T-helper 2 cell (primary cell): ENCODE data around the gene PIK3R5.
A peak's percentile ranks its signal among the peaks of the same experiment; 100 is the strongest.
"Not testable (repeated sequence)": the region's sequence is repeated elsewhere in the genome, so short reads cannot be mapped to it uniquely, and the experiment has no call there.

Experiments
- DNase-seq, 5 experiments: peaks; one replicate each; pipeline versions ENCODE4 v3.0.0 to v3.0.0-alpha.2; 2012 to 2022
- total RNA-seq, 2 donors: gene quantifications; one replicate each; lab custom pipeline; 2026; lab: John Stamatoyannopoulos, UW

The PIK3R5 gene, protein sequence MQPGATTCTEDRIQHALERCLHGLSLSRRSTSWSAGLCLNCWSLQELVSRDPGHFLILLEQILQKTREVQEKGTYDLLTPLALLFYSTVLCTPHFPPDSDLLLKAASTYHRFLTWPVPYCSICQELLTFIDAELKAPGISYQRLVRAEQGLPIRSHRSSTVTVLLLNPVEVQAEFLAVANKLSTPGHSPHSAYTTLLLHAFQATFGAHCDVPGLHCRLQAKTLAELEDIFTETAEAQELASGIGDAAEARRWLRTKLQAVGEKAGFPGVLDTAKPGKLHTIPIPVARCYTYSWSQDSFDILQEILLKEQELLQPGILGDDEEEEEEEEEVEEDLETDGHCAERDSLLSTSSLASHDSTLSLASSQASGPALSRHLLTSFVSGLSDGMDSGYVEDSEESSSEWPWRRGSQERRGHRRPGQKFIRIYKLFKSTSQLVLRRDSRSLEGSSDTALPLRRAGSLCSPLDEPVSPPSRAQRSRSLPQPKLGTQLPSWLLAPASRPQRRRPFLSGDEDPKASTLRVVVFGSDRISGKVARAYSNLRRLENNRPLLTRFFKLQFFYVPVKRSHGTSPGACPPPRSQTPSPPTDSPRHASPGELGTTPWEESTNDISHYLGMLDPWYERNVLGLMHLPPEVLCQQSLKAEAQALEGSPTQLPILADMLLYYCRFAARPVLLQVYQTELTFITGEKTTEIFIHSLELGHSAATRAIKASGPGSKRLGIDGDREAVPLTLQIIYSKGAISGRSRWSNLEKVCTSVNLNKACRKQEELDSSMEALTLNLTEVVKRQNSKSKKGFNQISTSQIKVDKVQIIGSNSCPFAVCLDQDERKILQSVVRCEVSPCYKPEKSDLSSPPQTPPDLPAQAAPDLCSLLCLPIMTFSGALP
- 245 to 267 reads per million in 2 donors for total RNA-seq

DNA sequence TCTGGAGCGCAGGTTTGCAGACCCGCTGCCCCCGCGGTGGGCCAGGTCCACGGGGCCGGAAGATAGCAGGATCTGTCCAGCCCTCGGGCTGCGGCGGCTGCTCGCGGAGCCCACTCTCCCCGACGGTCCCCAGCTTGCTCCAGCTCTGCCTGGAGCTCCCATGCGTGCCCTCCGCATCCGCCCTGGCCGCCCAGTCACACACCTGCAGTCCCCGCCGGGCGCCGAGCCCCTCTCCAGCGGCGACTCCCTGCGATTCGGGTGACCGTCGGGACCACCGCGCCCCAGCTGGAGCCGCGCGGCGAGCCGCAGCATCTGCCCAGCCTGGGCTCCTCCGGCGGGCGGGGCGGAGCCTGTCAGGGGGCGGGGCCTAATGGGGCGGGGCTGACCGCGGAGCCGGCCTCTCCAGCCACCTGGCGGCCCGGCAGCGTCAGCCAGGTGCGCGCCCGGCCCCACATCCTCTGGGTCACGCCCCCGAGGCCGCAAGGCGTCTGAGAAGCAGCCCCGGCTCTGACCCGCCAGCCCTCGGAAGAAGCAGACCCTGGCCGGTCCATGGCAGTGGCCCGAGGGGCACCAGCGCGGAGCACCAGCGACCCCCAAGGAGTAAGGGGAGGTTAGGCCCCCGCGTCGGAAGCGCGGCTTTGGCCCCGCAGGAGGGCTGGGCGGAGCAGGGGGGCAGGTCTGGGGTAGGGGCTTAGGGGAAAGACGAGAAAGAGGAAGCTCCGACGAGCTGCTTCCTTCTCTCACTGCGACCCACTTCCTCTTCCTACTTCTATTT, at the start of gene PIK3R5:
Gene PIK3R5, minus strand, starts transcription at position 314 of the 775 bp plus-strand sequence. CDS start 54,213 bp downstream, outside the sequence.
- peak; percentile 72 to 82 (median 77) for DNase-seq

DNA sequence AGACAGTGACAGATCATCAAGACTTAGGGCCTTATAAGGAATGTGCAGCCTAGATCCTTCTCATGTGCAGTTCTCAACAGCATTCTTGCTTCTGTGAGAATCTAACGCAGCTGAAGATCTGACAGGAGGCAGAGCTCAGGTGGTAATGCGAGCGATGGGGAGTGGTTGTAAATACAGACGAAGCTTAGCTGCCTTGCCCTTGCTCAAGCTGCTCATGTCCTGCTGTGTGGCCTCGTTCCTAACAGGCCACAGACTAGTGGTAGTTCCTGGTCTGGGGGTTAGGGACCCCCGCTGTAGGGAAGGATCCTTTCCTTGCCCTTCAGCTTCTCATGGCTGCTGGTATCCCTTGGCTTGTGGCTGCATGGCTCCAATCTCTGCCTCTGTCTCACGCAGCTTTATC, 45.5 kb upstream of the PIK3R5 start:
- DNase-seq: no peak

DNA sequence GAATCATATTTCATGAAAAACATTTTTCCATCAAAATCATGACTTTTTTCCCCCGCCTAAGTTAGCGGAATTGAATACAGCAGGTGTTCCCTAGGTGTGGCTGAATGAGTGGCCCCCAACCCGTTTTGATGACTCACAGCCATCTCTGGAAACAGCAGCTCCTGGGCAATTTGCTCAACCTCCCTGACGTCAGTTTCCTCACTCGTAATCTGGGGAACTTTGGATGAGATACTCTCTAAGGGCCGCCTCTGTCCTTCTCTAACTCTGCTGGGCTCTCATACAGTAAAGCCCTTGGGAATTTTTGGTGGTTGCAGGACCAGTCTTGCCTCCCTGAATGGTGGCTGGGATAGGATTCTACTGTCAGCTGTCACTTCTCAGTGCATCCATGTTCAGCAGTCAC, 44.2 kb upstream of the PIK3R5 start:
- DNase-seq: no peak

DNA sequence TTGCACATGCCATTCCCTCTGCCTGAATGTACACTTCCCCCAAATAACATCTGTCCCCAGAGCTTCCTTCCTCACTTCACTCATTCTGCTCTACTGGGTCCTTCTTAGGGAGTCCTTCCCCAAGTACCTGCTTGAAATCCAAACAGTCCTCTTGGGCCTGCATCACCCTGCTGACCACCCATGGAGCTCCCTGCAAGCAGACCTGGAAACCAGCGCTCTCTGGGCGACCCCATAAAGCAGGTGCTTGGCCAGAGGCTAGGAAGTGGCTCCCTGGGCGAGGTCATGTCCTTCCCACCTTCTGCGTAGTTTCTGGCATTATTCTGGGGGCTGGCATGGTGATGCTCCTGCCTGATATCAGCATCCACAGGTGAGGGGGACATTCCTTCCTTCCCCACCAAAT, 43.6 kb upstream of the PIK3R5 start:
- DNase-seq: no peak

DNA sequence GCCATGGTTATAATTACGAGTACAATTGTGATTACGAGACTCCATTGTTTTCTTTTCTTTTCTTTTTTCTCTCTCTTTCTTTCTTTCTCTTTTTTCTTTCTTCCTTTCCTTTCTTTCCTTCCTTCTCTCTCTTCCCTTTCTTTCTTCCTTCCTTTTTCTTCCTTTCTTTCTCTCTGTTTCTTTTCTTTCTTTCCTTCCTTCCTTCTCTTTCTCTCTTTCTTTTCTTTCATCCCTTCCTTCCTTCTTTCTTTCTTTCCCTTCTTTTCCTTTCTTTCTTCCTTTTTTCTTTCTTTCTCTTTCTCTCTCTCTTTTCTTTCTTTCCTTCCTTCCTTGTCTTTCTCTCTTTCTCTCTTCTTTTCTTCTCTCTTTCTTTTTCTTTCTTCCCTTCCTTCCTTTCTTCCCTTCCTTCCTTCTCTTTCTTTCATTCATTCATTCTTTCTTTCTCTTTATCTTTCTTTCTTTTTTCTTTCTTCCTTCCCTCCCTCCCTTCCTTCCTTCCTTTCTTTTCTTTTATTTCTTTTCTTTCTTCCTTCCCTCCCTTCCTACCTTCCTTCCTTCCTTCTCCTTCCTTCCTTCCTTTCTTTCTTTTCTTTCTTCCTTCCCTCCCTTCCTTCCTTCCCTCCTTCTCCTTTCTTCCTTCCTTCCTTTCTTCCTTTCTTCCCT, 41.7 kb upstream of the PIK3R5 start:
- no peak for DNase-seq

DNA sequence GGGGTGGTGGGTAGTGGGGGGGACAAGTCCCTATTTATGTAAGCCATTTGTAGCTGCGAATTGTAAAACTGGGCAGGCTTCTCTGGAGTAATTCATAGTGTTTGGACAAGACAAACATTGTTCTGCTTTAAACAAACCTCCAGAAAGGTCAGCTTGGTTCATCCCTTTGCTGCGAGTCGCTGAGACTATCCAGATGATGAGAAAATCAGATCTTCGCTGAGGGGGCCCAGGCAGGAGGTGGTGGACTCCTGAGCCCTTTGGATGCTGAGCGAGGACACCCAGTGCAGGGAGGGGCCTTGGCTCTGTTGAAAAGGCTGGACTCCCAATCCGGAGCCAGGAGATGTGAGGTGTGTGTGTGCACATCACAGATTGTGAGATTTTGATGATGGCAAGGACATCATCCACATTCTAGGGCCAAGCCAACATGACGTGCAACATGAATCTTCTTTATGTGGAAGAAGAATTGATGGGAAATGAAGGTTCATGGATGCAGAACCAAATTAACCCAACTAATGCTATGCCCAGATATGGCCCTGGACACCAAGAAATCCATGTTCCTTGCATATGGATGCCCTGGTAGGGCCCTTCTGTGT, 40.8 kb upstream of the PIK3R5 start:
- DNase-seq: no peak

DNA sequence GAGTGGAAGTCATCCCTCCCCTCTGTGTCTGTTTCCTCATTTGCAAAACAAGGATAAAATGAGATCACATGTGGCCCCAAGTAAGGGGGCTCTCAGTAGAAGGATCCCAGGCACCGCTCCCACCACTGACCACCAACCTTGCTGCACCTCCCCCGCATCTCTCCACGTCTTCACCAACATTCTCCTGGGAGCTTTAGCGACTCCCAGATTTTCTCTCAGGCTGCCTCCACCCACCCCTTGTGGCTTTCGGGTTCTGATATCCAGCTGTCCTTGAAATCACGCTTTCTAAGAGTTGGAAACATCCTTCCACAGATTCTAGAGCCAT, 39.4 kb upstream of the PIK3R5 start:
- DNase-seq: no peak

DNA sequence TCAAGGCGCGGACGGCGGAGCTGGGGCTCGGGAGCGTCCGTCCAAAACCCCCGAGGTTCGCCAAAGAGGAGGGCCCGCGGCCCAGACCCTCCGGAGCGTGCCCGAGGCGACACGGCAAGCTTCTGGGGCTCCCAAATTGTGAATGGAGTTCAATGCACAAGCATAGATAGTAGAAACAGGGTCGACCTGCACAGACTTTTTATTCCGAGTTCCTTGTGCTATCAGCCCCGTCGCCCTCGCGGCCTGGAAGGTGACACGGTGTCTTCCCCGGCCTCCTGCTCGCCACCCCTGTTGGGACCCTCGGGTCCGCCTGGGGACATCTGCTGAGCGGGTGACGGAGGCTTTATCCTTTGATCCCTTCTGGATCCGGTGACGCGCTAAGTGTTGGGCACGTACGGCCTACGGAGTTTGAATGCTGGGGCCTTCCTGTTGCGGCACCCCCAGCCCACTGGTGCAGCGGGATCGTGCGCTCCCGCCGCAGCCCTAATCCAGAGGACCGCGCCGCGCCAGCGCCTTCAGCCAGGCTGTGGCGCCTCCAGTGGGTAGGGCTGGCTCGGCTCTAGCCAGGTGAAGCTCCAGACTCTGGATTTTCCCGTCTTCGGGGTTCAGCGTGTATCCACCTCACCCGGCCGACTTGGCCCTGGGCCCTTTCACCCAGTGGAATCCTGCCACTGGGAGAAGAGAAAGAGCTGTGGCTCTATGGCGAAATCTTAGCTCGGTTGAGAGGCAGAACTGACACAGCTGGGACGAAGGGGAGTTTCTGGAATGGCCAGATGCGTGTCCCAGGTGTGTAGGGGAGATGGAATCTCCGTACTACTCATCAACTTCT, 38.8 kb upstream of the PIK3R5 start:
- DNase-seq: no peak

DNA sequence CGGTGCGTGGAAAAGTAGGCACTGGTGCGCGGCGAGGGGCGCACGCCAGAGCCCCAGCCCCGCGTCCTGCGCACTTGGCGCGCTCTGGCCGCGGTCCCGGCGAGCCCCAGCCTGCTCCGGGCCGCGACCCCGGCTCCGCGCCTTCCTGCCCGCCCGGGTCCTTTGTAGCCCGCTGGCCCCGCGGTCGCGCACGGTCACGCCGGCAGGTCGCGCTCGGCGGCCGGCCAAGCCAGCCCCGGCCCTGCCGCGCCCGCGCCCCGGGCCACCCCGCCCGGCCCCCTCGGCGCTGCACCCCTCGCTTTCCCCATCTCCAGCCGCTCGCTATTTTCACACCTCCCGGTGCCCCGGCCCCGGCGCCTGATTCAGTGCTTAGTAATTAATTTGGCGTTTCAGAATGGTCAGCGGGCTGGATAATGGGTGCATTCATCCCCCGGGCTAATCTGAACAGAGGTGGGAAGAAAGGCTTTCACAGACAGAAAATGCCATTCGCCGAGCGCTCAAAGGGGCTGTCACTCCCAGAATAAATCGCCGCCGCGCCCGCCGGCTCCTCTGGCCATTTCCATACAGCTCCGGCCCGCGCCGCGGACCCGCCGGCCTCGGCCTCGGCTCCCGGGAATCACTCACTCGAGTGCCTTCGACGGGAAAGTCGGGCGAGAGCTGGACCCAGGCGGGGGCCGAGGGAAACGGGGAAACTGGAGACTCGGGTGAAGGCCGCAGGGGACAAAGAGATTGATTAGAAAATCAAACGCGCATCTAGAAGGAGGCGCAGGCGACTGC, 38.0 kb upstream of the PIK3R5 start:
- no peak for DNase-seq

DNA sequence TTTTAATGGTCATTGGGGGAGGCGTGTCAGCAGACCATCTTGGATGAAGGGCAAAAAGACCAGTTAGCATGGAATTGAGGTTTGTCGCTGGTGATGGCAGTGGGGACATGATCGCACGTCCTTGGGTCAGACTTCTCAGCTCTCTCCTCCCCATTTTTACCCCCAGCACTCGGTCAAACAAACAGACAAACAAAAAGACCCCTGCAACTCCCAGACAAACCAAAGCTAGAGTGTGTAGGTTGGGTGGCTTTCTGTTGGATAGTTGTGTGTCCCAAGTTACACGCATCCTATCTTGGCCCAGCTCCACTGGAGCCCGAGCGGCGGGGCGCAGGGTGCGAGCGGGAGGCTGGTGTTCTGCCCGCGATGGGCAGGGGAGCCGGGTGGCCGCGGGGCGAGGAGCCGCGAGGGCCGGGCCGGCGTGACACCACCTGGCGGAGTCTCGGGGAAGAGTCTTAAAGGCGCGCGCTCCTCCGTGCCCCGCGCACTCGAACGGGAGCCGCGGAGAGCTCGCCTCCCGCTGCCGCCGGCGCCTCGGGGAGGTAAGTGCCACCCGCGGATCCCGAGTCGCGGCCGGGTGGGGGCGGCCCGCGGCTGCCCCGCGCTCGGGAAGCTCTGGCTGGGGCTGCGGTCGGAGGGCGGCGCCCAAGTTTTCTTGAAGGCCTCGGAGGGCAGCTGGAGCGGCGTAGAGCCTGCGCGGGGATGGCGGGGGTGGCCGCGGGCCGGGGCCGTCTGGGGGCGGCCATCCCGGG, 37.3 kb upstream of the PIK3R5 start:
- peak in 1 of 5 experiments; percentile 26 for DNase-seq

DNA sequence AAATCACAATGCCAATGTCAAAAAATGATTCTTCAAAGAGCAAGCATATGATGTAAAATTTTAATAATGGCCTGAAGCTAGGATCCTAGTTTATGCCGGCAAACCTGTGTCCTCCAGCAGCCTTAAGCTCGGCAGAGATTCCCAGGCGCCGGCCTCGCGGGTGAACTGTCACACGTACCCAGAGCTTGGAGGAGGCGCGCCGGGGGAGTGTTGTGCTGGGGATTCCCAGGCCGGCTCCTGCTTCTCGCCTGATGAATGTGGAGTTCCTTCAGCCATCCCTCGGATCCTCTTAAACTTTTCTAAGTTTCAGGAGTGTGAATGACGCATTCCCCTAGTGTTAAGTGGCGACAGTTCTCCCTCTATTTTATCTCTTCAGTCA, 36.7 kb upstream of the PIK3R5 start:
- DNase-seq: no peak

DNA sequence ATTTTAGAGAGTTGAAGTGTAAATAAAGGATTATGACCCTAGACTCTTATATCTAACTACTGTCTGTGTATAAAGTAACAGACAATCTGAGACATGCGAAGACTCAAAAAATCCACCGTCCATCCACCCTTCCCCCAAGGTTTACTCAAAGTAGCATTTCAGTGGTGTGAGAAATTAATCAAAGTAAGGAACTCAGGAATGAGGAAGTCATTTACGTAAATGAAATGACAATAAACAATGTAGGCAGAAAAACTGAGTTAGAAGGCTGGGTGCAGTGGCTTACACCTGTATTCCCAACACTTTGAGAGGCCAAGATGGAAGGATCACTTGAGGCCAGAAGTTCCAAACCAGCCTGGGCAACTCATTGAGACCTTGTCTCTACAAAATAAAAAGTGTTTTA, 36.1 kb upstream of the PIK3R5 start:
- no peak for DNase-seq

DNA sequence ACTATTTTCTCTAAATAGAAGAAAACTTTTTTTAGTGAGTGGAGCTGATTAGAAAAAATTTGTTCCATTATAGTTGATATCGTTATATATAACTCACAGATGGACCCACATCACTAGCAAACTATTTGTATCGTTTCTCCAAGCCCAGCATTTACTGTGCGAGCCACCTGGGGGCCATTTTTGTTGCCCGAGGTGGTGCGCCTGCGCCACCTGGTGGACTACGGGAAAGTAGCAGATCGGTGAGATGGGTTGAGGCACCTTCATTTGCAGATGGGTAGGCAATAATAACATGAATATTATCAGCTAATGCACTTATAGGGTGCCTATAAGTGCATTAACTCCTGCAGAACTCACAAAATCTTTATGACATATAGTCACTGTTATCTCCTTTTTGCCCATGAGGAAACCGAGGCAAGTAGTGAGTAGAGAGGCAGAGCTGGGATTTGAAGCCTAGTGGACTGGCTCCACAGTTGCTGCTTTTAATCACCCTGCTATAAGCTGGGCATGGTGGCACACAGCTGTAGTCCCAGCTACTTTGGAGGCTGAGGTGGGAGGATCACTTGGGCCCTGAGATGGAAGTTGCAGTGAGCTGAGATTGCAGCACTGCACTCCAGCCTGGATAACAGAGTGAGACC, 32.6 kb upstream of the PIK3R5 start:
- DNase-seq: peak; percentile 56 to 71 (median 68)

DNA sequence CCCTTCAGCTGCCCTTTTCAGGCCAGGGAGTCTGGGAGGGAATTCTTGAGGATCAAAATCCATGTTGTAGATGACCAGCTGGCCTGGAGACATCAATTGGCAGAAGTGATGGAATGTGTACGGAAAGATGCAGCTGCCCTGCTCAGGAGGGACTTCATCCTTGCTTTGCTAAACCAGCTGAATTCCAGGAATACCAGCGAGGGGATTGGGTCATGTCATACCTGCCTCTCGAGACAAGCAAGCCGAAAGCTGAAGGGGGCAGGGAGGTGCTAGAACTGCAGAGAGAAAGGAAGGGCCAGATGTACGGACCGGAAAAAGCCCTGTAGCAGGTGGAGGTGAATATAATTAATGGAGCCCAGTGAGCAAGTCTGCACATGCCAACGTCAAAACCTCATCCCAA, 30.2 kb upstream of the PIK3R5 start:
- no peak for DNase-seq

DNA sequence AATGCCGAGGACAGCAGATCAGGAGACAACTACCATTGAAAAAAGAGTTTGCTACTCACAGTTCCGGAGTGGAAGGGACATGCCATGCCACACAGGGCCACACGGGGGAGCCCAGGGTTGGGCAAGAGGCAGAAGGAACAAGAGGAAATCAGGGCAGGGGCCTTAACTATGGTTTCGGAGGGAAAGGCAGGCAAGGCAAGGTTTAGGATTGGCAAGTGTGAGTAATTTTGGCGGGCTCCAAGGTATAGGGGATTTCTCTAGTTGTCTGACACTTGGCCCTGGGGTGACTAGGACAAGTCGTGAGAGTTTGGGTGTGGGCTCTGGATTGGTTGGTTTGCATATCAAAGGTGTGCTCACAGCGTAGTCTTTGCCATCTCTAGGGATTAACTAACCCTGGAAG, 28.8 kb upstream of the PIK3R5 start:
- DNase-seq: peak in 4 of 5 experiments; percentile 21 to 58 (median 33)

DNA sequence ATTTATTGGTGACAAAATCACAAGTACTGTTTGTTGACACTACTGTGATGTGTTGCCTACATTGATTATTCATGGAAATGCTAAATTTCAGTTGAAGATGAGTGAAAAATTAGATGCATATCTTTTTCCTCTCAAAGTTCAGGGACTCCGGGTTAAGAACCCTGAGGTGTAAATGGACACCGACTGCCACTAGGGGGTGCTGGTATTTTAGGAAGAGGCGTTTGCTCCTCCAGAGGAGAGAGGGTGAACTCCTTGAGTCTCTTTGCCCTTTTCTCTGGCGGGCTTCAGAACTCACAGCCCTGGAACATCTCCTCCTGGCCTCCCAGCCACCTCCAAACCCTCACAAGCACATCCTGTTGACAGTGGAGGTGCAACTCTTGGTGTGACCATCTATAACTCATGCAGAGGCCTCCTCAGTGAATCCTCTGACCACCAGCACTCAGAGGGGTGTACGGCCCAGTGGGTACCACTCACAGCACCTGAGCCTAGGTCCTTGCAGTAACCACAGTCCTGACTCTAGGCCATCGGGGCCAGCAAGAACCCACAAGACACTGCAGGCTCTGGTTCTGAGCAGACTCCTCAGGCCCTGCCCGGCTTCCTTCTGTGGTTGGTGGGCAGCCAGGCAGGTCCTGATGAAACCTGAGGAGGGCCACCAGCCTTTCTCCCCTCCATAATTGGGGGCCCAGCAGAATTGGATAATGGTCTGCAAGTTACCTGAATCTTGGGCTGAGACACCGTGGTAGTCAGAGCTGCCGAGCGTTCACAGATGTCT, 26.2 kb upstream of the PIK3R5 start:
- peak in 4 of 5 experiments; percentile 35 to 65 (median 46) for DNase-seq

DNA sequence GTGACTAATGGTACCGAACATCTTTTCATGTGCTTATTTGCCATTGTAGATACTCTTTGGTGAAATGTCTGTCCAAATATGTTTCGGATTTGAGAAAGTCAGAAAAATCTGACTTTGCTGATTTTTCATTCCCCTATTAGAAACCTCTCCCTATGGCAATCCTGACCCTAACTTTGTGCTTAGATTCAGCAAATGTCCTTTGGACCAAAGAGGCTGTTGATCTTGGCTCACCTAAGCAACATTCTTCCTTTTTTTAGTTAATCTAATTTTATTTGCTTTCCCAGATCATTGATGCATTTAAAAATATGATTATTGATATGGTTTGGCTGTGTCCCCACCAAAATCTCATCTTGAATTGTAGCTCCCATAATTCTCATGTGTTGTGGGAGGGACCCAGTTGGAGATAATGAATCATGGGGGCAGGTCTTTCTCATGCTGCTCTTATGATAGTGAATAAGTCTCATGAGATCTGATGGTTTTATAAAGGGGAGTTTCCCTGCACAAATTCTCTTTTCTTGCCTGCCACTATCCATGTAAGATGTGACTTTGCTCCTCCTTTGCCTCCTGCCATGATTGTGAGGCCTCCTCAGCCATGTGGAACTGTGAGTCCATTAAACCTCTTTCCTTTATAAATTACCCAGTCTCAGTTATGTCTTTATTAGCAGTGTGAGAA, 22.9 kb upstream of the PIK3R5 start:
- not testable (repeated sequence) for DNase-seq

DNA sequence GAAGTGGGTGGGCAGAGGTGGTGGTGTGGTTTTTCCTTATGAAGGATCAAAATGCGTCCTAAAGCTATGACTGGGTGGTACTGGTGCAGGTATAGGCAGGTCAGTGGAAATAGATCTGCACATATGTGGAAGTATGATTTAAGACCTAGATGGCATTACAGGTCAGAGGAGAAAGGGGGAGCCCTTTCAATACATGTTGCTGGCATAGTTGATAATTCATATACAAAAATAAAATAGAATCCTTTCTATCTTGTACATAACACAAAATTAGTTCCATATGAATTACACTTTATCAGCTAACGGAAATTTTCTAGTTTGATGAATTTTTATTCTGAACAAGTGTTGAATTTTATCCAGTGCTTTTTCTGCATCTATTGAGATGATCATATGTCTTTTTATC, 20.8 kb upstream of the PIK3R5 start:
- DNase-seq: no peak
